Measurements from ENCODE around the gene OTUB1. TPM values are rescaled to one million over a fixed set of nuclear protein-coding genes. Genes with fewer than 3 reads are reported as not detected.
A peak's percentile ranks its signal among the peaks of the same experiment; 100 is the strongest.

OTUB1 gene, protein sequence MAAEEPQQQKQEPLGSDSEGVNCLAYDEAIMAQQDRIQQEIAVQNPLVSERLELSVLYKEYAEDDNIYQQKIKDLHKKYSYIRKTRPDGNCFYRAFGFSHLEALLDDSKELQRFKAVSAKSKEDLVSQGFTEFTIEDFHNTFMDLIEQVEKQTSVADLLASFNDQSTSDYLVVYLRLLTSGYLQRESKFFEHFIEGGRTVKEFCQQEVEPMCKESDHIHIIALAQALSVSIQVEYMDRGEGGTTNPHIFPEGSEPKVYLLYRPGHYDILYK
- 46.7 TPM for total RNA-seq
- polyA plus RNA-seq, result 83.8 TPM
- long read RNA-seq, donor 1, partial matches to known transcripts, result 0 of 5 reads
- long read RNA-seq, donor 1, other reads (novel, unspliced or antisense), result 0 of 5 reads
- long read RNA-seq, donor 2, result 0 reads
- long read RNA-seq, donor 3, transcript OTUB1-209 (7 exons, 1,729 nt), result major isoform, 84 of 106 reads
- long read RNA-seq, donor 3, transcript OTUB1-201 (6 exons, 2,493 nt), result minor isoform, 22 of 106 reads
- long read RNA-seq, donor 3, partial matches to known transcripts, result 0 of 106 reads
- long read RNA-seq, donor 3, other reads (novel, unspliced or antisense), result 0 of 106 reads
- long read RNA-seq, donor 4, transcript OTUB1-209 (7 exons, 1,729 nt), result major isoform, 29 of 34 reads
- long read RNA-seq, donor 4, transcript OTUB1-201 (6 exons, 2,493 nt), result minor isoform, 5 of 34 reads
- long read RNA-seq, donor 4, partial matches to known transcripts, result 0 of 34 reads
- long read RNA-seq, donor 4, other reads (novel, unspliced or antisense), result 0 of 34 reads
- long read RNA-seq, donor 5, transcript OTUB1-201 (6 exons, 2,493 nt), result minor isoform, 30 of 136 reads
- long read RNA-seq, donor 5, transcript OTUB1-209 (7 exons, 1,729 nt), result major isoform, 89 of 136 reads
- long read RNA-seq, donor 5, partial matches to known transcripts, result 8 of 136 reads
- long read RNA-seq, donor 5, other reads (novel, unspliced or antisense), result 8 of 136 reads
- long read RNA-seq, donor 6, transcript OTUB1-209 (7 exons, 1,729 nt), result major isoform, 47 of 57 reads
- long read RNA-seq, donor 6, transcript OTUB1-201 (6 exons, 2,493 nt), result minor isoform, 9 of 57 reads
- long read RNA-seq, donor 6, partial matches to known transcripts, result 0 of 57 reads
- long read RNA-seq, donor 6, other reads (novel, unspliced or antisense), result 0 of 57 reads
- long read RNA-seq, donor 7, transcript OTUB1-201 (6 exons, 2,493 nt), result minor isoform, 11 of 58 reads
- long read RNA-seq, donor 7, transcript OTUB1-209 (7 exons, 1,729 nt), result major isoform, 46 of 58 reads
- long read RNA-seq, donor 7, partial matches to known transcripts, result 0 of 58 reads
- long read RNA-seq, donor 7, other reads (novel, unspliced or antisense), result 0 of 58 reads
- long read RNA-seq, donor 8, transcript OTUB1-209 (7 exons, 1,729 nt), result major isoform, 25 of 27 reads
- long read RNA-seq, donor 8, partial matches to known transcripts, result 0 of 27 reads
- long read RNA-seq, donor 8, other reads (novel, unspliced or antisense), result 0 of 27 reads
- long read RNA-seq, donor 9, transcript OTUB1-201 (6 exons, 2,493 nt), result minor isoform, 9 of 62 reads
- long read RNA-seq, donor 9, transcript OTUB1-209 (7 exons, 1,729 nt), result major isoform, 53 of 62 reads
- long read RNA-seq, donor 9, partial matches to known transcripts, result 0 of 62 reads
- long read RNA-seq, donor 9, other reads (novel, unspliced or antisense), result 0 of 62 reads
- long read RNA-seq, donor 10, transcript OTUB1-209 (7 exons, 1,729 nt), result major isoform, 47 of 59 reads
- long read RNA-seq, donor 10, transcript OTUB1-201 (6 exons, 2,493 nt), result minor isoform, 12 of 59 reads
- long read RNA-seq, donor 10, partial matches to known transcripts, result 0 of 59 reads
- long read RNA-seq, donor 10, other reads (novel, unspliced or antisense), result 0 of 59 reads

DNA sequence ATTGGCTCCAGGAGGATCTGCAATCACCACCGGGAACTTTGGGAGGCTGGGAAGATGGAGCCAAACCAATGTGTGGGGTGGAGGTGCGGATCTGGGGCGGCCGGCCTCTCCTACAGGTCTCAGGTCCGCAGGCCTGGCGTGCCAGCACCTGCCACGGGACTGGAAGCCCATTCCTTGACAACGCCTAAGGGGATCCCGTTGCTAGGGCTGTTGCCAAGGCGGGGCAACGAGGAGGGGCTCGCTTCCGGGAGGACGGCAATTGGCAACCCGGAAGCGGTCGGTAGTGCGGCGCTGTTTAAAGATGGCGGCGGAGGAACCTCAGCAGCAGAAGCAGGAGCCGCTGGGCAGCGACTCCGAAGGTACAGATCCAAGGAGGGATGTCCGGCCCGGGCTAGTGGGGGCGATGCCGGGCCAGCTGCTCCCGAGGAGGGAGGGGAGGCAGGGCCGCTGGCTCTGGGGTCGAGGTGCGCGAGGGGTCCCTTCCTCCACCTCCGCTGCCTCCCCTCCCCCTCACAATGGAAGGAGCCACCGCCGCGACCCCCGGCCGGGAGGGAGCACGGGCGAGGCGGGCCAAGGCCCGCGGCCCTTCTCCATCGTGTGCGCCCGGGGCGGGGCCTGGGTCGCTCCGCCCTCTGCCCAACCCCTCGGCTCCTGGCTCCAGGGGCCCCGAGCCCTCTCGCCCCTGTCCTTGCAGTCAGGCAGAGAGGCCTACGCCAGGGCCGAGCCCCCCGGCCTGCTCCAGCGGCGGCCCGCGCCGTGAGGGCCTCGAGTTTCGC, at the start of gene OTUB1:
Gene OTUB1, plus strand, starts transcription at position 283 of the 776 bp plus-strand sequence. Its CDS starts 19 bp downstream, at position 302.
- Histone ChIP-seq H3K4me1 (ENCODE audit: control insufficient read depth in 2 of 2, insufficient read depth in 2 of 2, low read length in 2 of 2) (peaks cover 11 to 27% of the 10 kb centered on the region in 2 donors), H3K27me3 (ENCODE audit: control insufficient read depth in 2 of 2, insufficient read depth in 1 of 2, low read length in 1 of 2) (no peaks in the 10 kb centered on the region), H3K4me3 (ENCODE audit: low read length in 2 of 2) (peak within 1 kb of the TSS; percentile 81 to 97), H3K36me3 (ENCODE audit: control insufficient read depth in 2 of 2, insufficient read depth in 2 of 2, low read length in 1 of 2) (peaks cover 22 to 28% of the 10 kb centered on the region in 2 donors), H3K27ac (ENCODE audit: low read depth in 1 of 2, low read length in 1 of 2) (peak within 1 kb of the TSS; percentile 69 to 87), H3K9me3 (ENCODE audit: control insufficient read depth in 2 of 2, insufficient read depth in 1 of 2, low read length in 1 of 2) (no peaks in the 10 kb centered on the region)
- DNase-seq (ENCODE audit: low read depth in 6 of 9, low spot score in 9 of 9), result peak; percentile 66 to 91 (median 73)
- WGBS, result under 1% methylated on average over 63 of the region's 63 CpGs

DNA sequence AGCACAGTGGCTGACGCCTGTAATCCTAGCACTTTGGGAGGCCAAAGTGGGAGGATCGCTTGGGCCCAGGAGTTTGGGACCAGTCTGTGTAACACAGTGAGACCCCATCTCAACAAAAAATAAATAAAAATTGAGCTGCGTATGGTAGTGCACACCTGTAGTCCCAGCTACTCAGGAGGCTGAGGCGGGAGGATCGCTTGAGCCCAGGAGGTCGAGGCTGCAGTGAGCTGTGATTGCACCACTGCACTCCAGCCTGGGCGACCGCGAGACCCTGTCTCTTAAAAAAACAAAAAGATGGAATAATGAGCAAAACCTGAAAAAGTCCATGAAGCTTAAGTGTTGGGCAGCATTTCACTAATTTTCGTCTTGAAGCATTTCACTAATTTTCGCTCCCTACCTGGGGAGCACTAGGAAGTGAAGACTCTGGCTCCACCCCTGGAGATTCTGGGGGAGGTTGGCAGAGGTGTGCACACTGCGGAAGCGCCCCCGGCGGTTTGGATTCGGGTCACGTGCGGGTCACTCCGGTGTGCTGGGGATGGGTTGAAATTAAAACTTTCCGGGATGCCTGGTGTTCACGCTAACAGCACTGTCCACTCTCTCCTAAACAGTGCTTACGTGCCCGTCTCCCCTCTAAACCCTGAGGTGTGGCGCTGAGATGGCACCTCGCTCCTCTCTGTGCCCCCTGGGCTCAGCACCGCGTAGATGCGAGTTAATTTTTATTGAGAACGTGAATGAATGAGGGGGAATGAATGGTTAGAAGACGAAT, 48.3 kb upstream of the OTUB1 start:
- H3K4me3 ChIP-seq (ENCODE audit: low read length in 2 of 2), result peak overlapping the region; percentile 71 to 85
- no peaks in the 10 kb centered on the region for H3K9me3 ChIP-seq (ENCODE audit: control insufficient read depth in 2 of 2, insufficient read depth in 1 of 2, low read length in 1 of 2)
- no peaks in the 10 kb centered on the region for H3K27me3 ChIP-seq (ENCODE audit: control insufficient read depth in 2 of 2, insufficient read depth in 1 of 2, low read length in 1 of 2)
- peaks cover 3% of the 10 kb centered on the region in 2 donors for H3K36me3 ChIP-seq (ENCODE audit: control insufficient read depth in 2 of 2, insufficient read depth in 2 of 2, low read length in 1 of 2)
- peak in 1 of 9 donors; percentile 30 for DNase-seq (ENCODE audit: low read depth in 6 of 9, low spot score in 9 of 9)
- peak overlapping the region in 1 of 2 donors; percentile 59 for H3K27ac ChIP-seq (ENCODE audit: low read depth in 1 of 2, low read length in 1 of 2)
- H3K4me1 ChIP-seq (ENCODE audit: control insufficient read depth in 2 of 2, insufficient read depth in 2 of 2, low read length in 2 of 2), result peaks cover 4 to 17% of the 10 kb centered on the region in 2 donors
- 23% methylated on average over 30 of the region's 30 CpGs for WGBS

DNA sequence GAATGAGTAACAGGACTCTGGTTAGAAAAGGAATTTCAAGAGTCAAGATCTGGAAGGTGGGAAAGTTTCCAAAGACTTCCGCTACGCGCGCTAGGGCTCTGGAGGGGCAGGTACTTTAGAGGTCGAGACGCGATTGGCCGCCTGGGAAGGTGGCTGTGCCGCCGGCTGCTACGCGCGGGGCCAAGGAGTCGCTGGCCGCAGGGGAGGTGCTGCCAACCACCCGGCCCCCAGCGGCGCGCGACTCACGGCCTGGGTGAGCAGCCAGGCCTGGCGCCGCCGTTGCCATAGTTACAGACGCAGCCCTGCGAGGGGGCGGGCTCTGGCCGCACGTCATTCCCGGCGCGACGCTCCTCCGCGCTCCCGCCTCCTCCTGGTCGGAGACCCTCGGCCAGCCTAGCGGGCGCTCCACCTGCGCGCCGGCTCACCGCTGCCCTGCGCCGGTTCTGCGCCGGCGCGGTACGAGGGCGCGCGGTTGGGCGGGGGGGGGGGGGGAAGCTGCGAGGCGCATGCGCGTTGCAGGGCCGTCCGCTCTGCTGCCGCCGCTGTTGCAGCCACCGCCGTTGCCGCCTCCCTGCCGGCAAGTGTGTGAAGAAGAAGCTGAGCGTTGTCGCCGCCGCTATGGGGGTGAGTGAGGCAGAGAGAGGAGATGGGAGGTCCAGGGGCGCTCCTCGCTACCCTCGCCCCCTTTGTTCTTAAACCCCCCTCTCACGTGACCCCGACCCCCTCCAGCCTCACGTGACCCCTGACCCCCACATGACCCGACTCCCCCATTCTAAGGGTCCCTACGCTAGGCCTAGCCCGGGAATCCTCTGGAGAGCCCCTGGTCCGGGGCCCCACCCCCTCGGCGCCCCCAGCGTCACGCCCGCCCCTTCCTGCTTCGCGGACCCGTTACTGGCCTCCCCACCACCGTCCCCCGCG, 47.5 kb upstream of the OTUB1 start, which contains the start of gene NAA40:
Gene NAA40, plus strand, starts transcription at position 524 of the 918 bp plus-strand sequence. Its CDS starts 95 bp downstream, at position 619.
- peak in 8 of 9 donors; percentile 66 to 93 (median 84) for DNase-seq (ENCODE audit: low read depth in 6 of 9, low spot score in 9 of 9)
- peaks cover 3 to 9% of the 10 kb centered on the region in 2 donors for H3K36me3 ChIP-seq (ENCODE audit: control insufficient read depth in 2 of 2, insufficient read depth in 2 of 2, low read length in 1 of 2)
- WGBS, result under 1% methylated on average over 89 of the region's 92 CpGs
- no peaks in the 10 kb centered on the region for H3K9me3 ChIP-seq (ENCODE audit: control insufficient read depth in 2 of 2, insufficient read depth in 1 of 2, low read length in 1 of 2)
- H3K4me3 ChIP-seq (ENCODE audit: low read length in 2 of 2), result peak within 1 kb of the TSS; percentile 71 to 85
- peaks cover 4 to 17% of the 10 kb centered on the region in 2 donors for H3K4me1 ChIP-seq (ENCODE audit: control insufficient read depth in 2 of 2, insufficient read depth in 2 of 2, low read length in 2 of 2)
- peak within 1 kb of the TSS; percentile 76 to 87 for H3K27ac ChIP-seq (ENCODE audit: low read depth in 1 of 2, low read length in 1 of 2)
- H3K27me3 ChIP-seq (ENCODE audit: control insufficient read depth in 2 of 2, insufficient read depth in 1 of 2, low read length in 1 of 2), result no peaks in the 10 kb centered on the region

DNA sequence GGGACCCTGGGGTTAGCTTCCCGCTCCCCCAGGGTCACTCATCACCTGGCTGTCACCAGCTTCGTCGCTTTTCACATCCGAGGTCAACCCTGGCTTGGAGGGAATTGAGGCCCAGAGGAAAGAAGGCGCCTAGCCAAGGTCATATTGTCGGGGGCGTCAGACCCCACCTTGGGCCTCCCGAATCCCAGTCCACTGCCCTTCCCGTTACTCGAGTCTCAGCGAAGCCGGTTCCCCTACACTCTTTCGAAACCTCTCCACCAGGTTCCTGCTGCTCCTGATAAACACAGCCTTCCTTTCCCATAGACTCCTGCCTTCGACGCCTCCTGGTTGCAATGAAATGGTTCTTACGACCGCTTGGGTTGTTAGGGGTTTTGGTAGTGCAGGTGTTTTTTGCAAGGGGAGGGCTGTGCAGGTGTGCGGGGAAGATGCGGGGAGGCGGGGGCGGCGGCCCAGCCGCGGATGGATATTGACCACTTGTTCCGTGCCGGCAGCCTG, 46.8 kb upstream of the OTUB1 start:
- DNase-seq (ENCODE audit: low read depth in 6 of 9, low spot score in 9 of 9), result peak in 2 of 9 donors; percentile 34 to 52
- H3K4me3 ChIP-seq (ENCODE audit: low read length in 2 of 2), result peak overlapping the region; percentile 71 to 85

GRCh38 chr11:63940786-63941185, 45.5 kb upstream of the OTUB1 start:
- peak overlapping the region in 1 of 2 donors; percentile 3 for H3K27ac ChIP-seq (ENCODE audit: low read depth in 1 of 2, low read length in 1 of 2)
- no peak overlapping the region for H3K4me3 ChIP-seq (ENCODE audit: low read length in 2 of 2)
- peaks cover 6 to 9% of the 10 kb centered on the region in 2 donors for H3K36me3 ChIP-seq (ENCODE audit: control insufficient read depth in 2 of 2, insufficient read depth in 2 of 2, low read length in 1 of 2)
- H3K4me1 ChIP-seq (ENCODE audit: control insufficient read depth in 2 of 2, insufficient read depth in 2 of 2, low read length in 2 of 2), result peaks cover 4 to 23% of the 10 kb centered on the region in 2 donors
- H3K27me3 ChIP-seq (ENCODE audit: control insufficient read depth in 2 of 2, insufficient read depth in 1 of 2, low read length in 1 of 2), result no peaks in the 10 kb centered on the region
- H3K9me3 ChIP-seq (ENCODE audit: control insufficient read depth in 2 of 2, insufficient read depth in 1 of 2, low read length in 1 of 2), result no peaks in the 10 kb centered on the region
- peak in 1 of 9 donors; percentile 14 for DNase-seq (ENCODE audit: low read depth in 6 of 9, low spot score in 9 of 9)
- WGBS, result 68% methylated on average over 6 of the region's 6 CpGs

More for the DNA sequence above, 46.8 kb upstream of the OTUB1 start:
- H3K27me3 ChIP-seq (ENCODE audit: control insufficient read depth in 2 of 2, insufficient read depth in 1 of 2, low read length in 1 of 2), result no peaks in the 10 kb centered on the region
- H3K9me3 ChIP-seq (ENCODE audit: control insufficient read depth in 2 of 2, insufficient read depth in 1 of 2, low read length in 1 of 2), result no peaks in the 10 kb centered on the region
- WGBS, result 3% methylated on average over 26 of the region's 26 CpGs
- H3K4me1 ChIP-seq (ENCODE audit: control insufficient read depth in 2 of 2, insufficient read depth in 2 of 2, low read length in 2 of 2), result peaks cover 4 to 17% of the 10 kb centered on the region in 2 donors
- peaks cover 3 to 9% of the 10 kb centered on the region in 2 donors for H3K36me3 ChIP-seq (ENCODE audit: control insufficient read depth in 2 of 2, insufficient read depth in 2 of 2, low read length in 1 of 2)
- peak overlapping the region; percentile 76 to 87 for H3K27ac ChIP-seq (ENCODE audit: low read depth in 1 of 2, low read length in 1 of 2)

- H3K27me3 ChIP-seq (ENCODE audit: control insufficient read depth in 2 of 2, insufficient read depth in 1 of 2, low read length in 1 of 2), result no peaks in the 10 kb centered on the region
- peaks cover 4 to 23% of the 10 kb centered on the region in 2 donors for H3K4me1 ChIP-seq (ENCODE audit: control insufficient read depth in 2 of 2, insufficient read depth in 2 of 2, low read length in 2 of 2)
- no peak overlapping the region for H3K27ac ChIP-seq (ENCODE audit: low read depth in 1 of 2, low read length in 1 of 2)
- H3K4me3 ChIP-seq (ENCODE audit: low read length in 2 of 2), result no peak overlapping the region
- no peak for DNase-seq (ENCODE audit: low read depth in 6 of 9, low spot score in 9 of 9)
- no peaks in the 10 kb centered on the region for H3K9me3 ChIP-seq (ENCODE audit: control insufficient read depth in 2 of 2, insufficient read depth in 1 of 2, low read length in 1 of 2)
- peaks cover 16 to 19% of the 10 kb centered on the region in 2 donors for H3K36me3 ChIP-seq (ENCODE audit: control insufficient read depth in 2 of 2, insufficient read depth in 2 of 2, low read length in 1 of 2)
- 97% methylated on average over 4 of the region's 4 CpGs for WGBS
Observed at GRCh38 chr11:63941901-63942300, 44.3 kb upstream of the OTUB1 start.
